B cell (primary cell): Measurements from ENCODE around the gene MCM3AP. TPM values are rescaled to one million over a fixed set of nuclear protein-coding genes. Genes with fewer than 3 reads are reported as not detected.

ENCODE experiments used
- ATAC-seq: fragments of 200-7000 bp; cut with Tn5 transposase; one replicate; pipeline ENCODE4 v1.10.0; 2021; ENCODE audit warnings: low read depth, mild to moderate bottlenecking, moderate number of reproducible peaks, moderate library complexity
- CTCF ChIA-PET: fragments of 350-600 bp; sonication (Branson Sonifier 250); formaldehyde crosslinking; loops from one replicate; lab custom pipeline; 2021; ENCODE audit warnings: antibody characterized with exemption, inconsistent platforms; lab: Charles Lee
- POLR2A ChIA-PET: fragments of 350-600 bp; sonication (Branson Sonifier 250); formaldehyde crosslinking; loops from one replicate; lab custom pipeline; 2021; ENCODE audit warnings: antibody characterized with exemption; lab: Charles Lee
- DNase-seq: peaks from one replicate; pipeline ENCODE4 v3.0.0; 2013
- H2AFZ ChIP-seq: 2 replicates; pipeline ENCODE4 v1.6.1; 2012; ENCODE audit warnings: mild to moderate bottlenecking, low read depth, low read length; ENCODE audit not compliant: insufficient read depth, poor library complexity, severe bottlenecking
- H3K27ac ChIP-seq, 2 donors: 1 replicate in 1 of 2; 2 replicates in 1 of 2; pipeline ENCODE4 v1.5.1; 2012 to 2013; ENCODE audit warnings: low read length in 2 of 2, mild to moderate bottlenecking in 2 of 2, moderate library complexity in 1 of 2
- H3K27me3 ChIP-seq, 4 experiments: fragments of 200-600 bp in 1 of 4; sonication (generic) in 1 of 4; replicated peaks in 1 of 4; 1 replicate in 2 of 4; 2 replicates in 2 of 4; pipeline versions ENCODE4 v1.6.1 to v1.7.0; 2013 to 2016; ENCODE audit warnings: low read length in 3 of 4, mild to moderate bottlenecking in 2 of 4, mixed read lengths in 1 of 4, moderate library complexity in 1 of 4; ENCODE audit not compliant: insufficient read depth in 4 of 4, control insufficient read depth in 3 of 4; ENCODE audit errors: control extremely low read depth in 1 of 4
- H3K36me3 ChIP-seq, 2 experiments: replicated peaks in 1 of 2; 1 replicate in 1 of 2; 2 replicates in 1 of 2; pipeline versions ENCODE4 v1.6.1 to v1.7.1; 2013; ENCODE audit warnings: low read length in 1 of 2; ENCODE audit not compliant: insufficient read depth in 2 of 2, control insufficient read depth in 1 of 2; ENCODE audit errors: control extremely low read depth in 1 of 2, extremely low read depth in 1 of 2
- H3K4me1 ChIP-seq, 2 donors: fragments of 200-600 bp in 1 of 2; sonication (generic) in 1 of 2; 1 replicate in 1 of 2; 2 replicates in 1 of 2; pipeline versions ENCODE4 v1.5.1 to v1.6.1; 2013 to 2017; ENCODE audit warnings: low read length in 2 of 2; ENCODE audit not compliant: control insufficient read depth in 2 of 2, insufficient read depth in 2 of 2
- H3K4me2 ChIP-seq: replicated peaks from 2 replicates; pipeline ENCODE3; 2012; ENCODE audit warnings: mild to moderate bottlenecking, low read depth, low read length; ENCODE audit not compliant: poor library complexity, severe bottlenecking
- H3K4me3 ChIP-seq, 5 experiments: fragments of 200-600 bp in 1 of 5; sonication (generic) in 1 of 5; 1 replicate in 3 of 5; 2 replicates in 2 of 5; pipeline versions ENCODE4 v1.5.1 to v1.7.0; 2011 to 2016; ENCODE audit warnings: low read length in 4 of 5, mild to moderate bottlenecking in 4 of 5, low read depth in 2 of 5, control low read depth in 1 of 5, moderate library complexity in 1 of 5; ENCODE audit not compliant: insufficient read depth in 1 of 5; ENCODE audit errors: control extremely low read depth in 1 of 5, extremely low read depth in 1 of 5
- H3K79me2 ChIP-seq: fragments of 200-600 bp; sonication (generic); one replicate; pipeline ENCODE4 v1.6.0; 2016; ENCODE audit warnings: low read length; ENCODE audit not compliant: control insufficient read depth, insufficient read depth
- H3K9ac ChIP-seq: fragments of 200-600 bp; sonication (generic); 2 replicates; pipeline ENCODE4 v1.6.1; 2017; ENCODE audit warnings: mild to moderate bottlenecking, low read length, moderate library complexity
- H3K9me3 ChIP-seq, 3 donors: one replicate each; pipeline versions ENCODE4 v1.6.1 to v1.7.1; 2013; ENCODE audit warnings: low read length in 2 of 3; ENCODE audit not compliant: control insufficient read depth in 2 of 3, insufficient read depth in 1 of 3; ENCODE audit errors: control extremely low read depth in 1 of 3
- H4K20me1 ChIP-seq: 2 replicates; pipeline ENCODE4 v1.6.0; 2012; ENCODE audit warnings: mild to moderate bottlenecking, low read length; ENCODE audit not compliant: insufficient read depth, control insufficient read depth, poor library complexity, severe bottlenecking
- H3K27ac Mint-ChIP-seq: one replicate; pipeline ENCODE4 v1.8.0; 2021; ENCODE audit warnings: mixed read lengths
- H3K27me3 Mint-ChIP-seq: one replicate; pipeline ENCODE4 v1.8.0; 2021; ENCODE audit warnings: mixed read lengths
- H3K4me1 Mint-ChIP-seq: one replicate; pipeline ENCODE4 v1.8.0; 2021; ENCODE audit warnings: mixed read lengths
- H3K4me3 Mint-ChIP-seq: one replicate; pipeline ENCODE4 v1.8.0; 2021; ENCODE audit warnings: mixed read lengths
- H3K9me3 Mint-ChIP-seq: one replicate; pipeline ENCODE4 v1.8.0; 2022; ENCODE audit warnings: mixed read lengths; ENCODE audit not compliant: insufficient read depth
- CTCF ChIP-seq: fragments of 200-600 bp; IDR thresholded peaks from one replicate; pipeline ENCODE4 v1.8.0; 2022; ENCODE audit warnings: antibody characterized with exemption, mild to moderate bottlenecking
- EZH2 ChIP-seq: IDR thresholded peaks from 2 replicates; pipeline ENCODE4 v1.6.1; 2012; ENCODE audit warnings: borderline replicate concordance, low read depth, mild to moderate bottlenecking, moderate library complexity, low read length; ENCODE audit not compliant: insufficient read depth, poor library complexity, severe bottlenecking
- WGBS: methylation state at CpG from one replicate; pipeline ENCODE4 v1.1.5; 2013; ENCODE audit warnings: missing lambda C conversion rate; ENCODE audit not compliant: insufficient coverage; 5-methylcytosine and 5-hydroxymethylcytosine counted together
- intact Hi-C: fragments of 100-400 bp; cut with micrococcal nuclease; formaldehyde crosslinking; loops from one replicate; pipeline ENCODE4 v1.10.0; 2022
- polyA plus RNA-seq: library from polyadenylated mRNA; depleted of rRNA; stranded (reverse); fragments of >200 nt; gene quantifications from 2 replicates; pipeline ENCODE4 v1.2.3, GENCODE V29; 2012
- total RNA-seq, 2 donors: library from RNA; stranded (reverse); fragments of 120-200 nt in 1 of 2; gene quantifications; 1 replicate in 1 of 2; 2 replicates in 1 of 2; pipeline versions ENCODE4 v1.2.3 to v1.2.4, GENCODE V29; 2013 to 2022

The MCM3AP gene
- total and polyA plus RNA-seq, 2 donors (not counting 1 experiment from before 2014, with no cell fraction given) = 61.7 to 180 TPM

DNA sequence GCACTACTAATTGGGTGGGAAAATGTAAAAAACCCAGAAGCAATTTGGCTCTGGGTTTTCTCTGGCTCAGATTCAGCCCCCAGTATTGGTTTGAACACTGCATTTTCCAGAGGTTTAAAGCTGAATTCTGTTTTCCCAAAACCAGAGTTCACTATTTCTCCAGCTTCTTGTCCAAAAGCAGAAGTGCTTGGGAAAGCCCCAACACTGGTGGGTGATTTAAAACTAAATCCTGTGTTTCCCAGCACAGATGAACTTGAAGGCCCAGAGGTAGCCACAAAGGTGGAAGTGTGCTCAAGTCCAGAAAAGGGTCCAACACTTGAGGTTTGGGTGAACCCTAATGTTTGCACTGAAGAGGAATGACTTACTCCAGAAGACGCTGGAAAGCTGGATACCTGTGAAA, 678 bp downstream of the MCM3AP start:
- no peak for ATAC-seq
- H3K4me1 ChIP-seq = peaks cover 29 to 44% of the 10 kb centered on the region in 2 donors

More for the DNA sequence above, 678 bp downstream of the MCM3AP start:
- H3K36me3 ChIP-seq = peaks cover 0 to 28% of the 10 kb centered on the region in 2 experiments
- CTCF ChIA-PET = interaction anchor here (1.2 to 3.0 kb wide), 4 partner anchors 41 to 142 kb away, joined by 4 to 17 read pairs (median 4); a partner anchor contains a TSS
- TF ChIP-seq CTCF (no peak), EZH2 (no peak)
- no peaks in the 10 kb centered on the region for H3K9me3 Mint-ChIP-seq
- POLR2A ChIA-PET = no interaction called here
- 100% methylated on average over 1 of the region's 1 CpG for WGBS
- peak overlapping the region; percentile 92 for H3K27ac Mint-ChIP-seq
- peak overlapping the region; percentile 84 for H3K4me2 ChIP-seq
- peaks cover 60% of the 10 kb centered on the region for H3K79me2 ChIP-seq
- no peak for DNase-seq
- peak overlapping the region; percentile 78 for H3K9ac ChIP-seq
- H2AFZ ChIP-seq = no peak overlapping the region
- peaks cover 44% of the 10 kb centered on the region for H3K4me1 Mint-ChIP-seq
- H3K27ac ChIP-seq = no peak overlapping the region
- H3K27me3 Mint-ChIP-seq = no peaks in the 10 kb centered on the region
- peak overlapping the region in 1 of 5 experiments; percentile 86 for H3K4me3 ChIP-seq
- peak overlapping the region; percentile 93 for H3K4me3 Mint-ChIP-seq
- no peaks in the 10 kb centered on the region for H3K27me3 ChIP-seq
- no peaks in the 10 kb centered on the region for H3K9me3 ChIP-seq
- peaks cover 51% of the 10 kb centered on the region for H4K20me1 ChIP-seq
- intact Hi-C loops = no loop called here
